H1 (cell line): ENCODE data around the gene SLC5A11. TPM values are rescaled to one million over a fixed set of nuclear protein-coding genes. Genes with fewer than 3 reads are reported as not detected.

Experiments
- CTCF ChIA-PET: fragments of 300-600 bp; sonication (Branson Sonifier 250); formaldehyde crosslinking; loops from one replicate; lab custom pipeline; 2021; ENCODE audit not compliant: partially characterized antibody; lab: Charles Lee
- POLR2A ChIA-PET: fragments of 300-600 bp; sonication (Branson Sonifier 250); formaldehyde crosslinking; loops from one replicate; lab custom pipeline; 2021; ENCODE audit warnings: inconsistent platforms; ENCODE audit not compliant: partially characterized antibody; lab: Charles Lee
- DNase-seq, 2 experiments: peaks; one replicate each; pipeline versions ENCODE4 v3.0.0 to v3.0.0-alpha.2; 2010 to 2022; ENCODE audit warnings: low spot score in 2 of 2, low read depth in 1 of 2, mixed read lengths in 1 of 2
- FAIRE-seq: peaks from 2 replicates; lab custom pipeline; 2011; peaks lifted over from hg19 to GRCh38; lab: Jason Lieb, UNC
- H2AFZ ChIP-seq: 2 replicates; pipeline ENCODE4 v1.8.1; 2012; ENCODE audit warnings: low read length, inconsistent platforms
- H2AK5ac ChIP-seq: 2 replicates; pipeline ENCODE4 v1.6.1; 2013; ENCODE audit warnings: low read depth, low read length
- H2BK120ac ChIP-seq: replicated peaks from 2 replicates; pipeline ENCODE3; 2013; ENCODE audit warnings: low read depth, low read length, inconsistent platforms
- H2BK12ac ChIP-seq: 2 replicates; pipeline ENCODE4 v1.6.1; 2013; ENCODE audit warnings: low read depth, low read length
- H2BK15ac ChIP-seq: 2 replicates; pipeline ENCODE4 v1.6.1; 2013; ENCODE audit warnings: low read length
- H2BK20ac ChIP-seq: 2 replicates; pipeline ENCODE4 v1.6.1; 2013; ENCODE audit warnings: low read length
- H2BK5ac ChIP-seq: 2 replicates; pipeline ENCODE4 v1.6.1; 2013; ENCODE audit warnings: low read depth, low read length
- H3K14ac ChIP-seq: 2 replicates; pipeline ENCODE4 v1.6.1; 2013; ENCODE audit warnings: inconsistent platforms; ENCODE audit not compliant: insufficient read length
- H3K18ac ChIP-seq: 2 replicates; pipeline ENCODE4 v1.6.1; 2013; ENCODE audit warnings: low read length; ENCODE audit errors: extremely low read depth
- H3K23ac ChIP-seq: 2 replicates; pipeline ENCODE4 v1.6.1; 2013; ENCODE audit warnings: inconsistent platforms; ENCODE audit not compliant: insufficient read length
- H3K23me2 ChIP-seq: 2 replicates; pipeline ENCODE4 v1.6.1; 2013; ENCODE audit warnings: low read depth, low read length
- H3K27ac ChIP-seq: 2 replicates; pipeline ENCODE4 v1.6.1; 2011; ENCODE audit warnings: low read depth, low read length, inconsistent platforms
- H3K27me3 ChIP-seq, 4 experiments: replicated peaks in 1 of 4; 1 replicate in 1 of 4; 2 replicates in 3 of 4; pipeline versions ENCODE4 v1.6.1 to v1.8.1; 2011 to 2013; ENCODE audit warnings: low read length in 3 of 4, mild to moderate bottlenecking in 3 of 4, inconsistent platforms in 2 of 4, mixed read lengths in 2 of 4, moderate library complexity in 1 of 4; ENCODE audit not compliant: control insufficient read depth in 3 of 4, insufficient read depth in 3 of 4; ENCODE audit errors: extremely low read depth in 1 of 4
- H3K36me3 ChIP-seq, 4 experiments: 2 replicates each; pipeline versions ENCODE4 v1.6.1 to v1.8.1; 2011 to 2013; ENCODE audit warnings: mild to moderate bottlenecking in 4 of 4, low read length in 3 of 4, moderate library complexity in 2 of 4, control low read depth in 1 of 4, inconsistent platforms in 1 of 4; ENCODE audit not compliant: insufficient read depth in 4 of 4, control insufficient read depth in 2 of 4
- H3K4ac ChIP-seq: replicated peaks from 2 replicates; pipeline ENCODE3; 2013; ENCODE audit warnings: low read length, low read depth, mixed read lengths, inconsistent platforms; ENCODE audit not compliant: insufficient read length
- H3K4me1 ChIP-seq, 4 experiments: replicated peaks in 1 of 4; 1 replicate in 1 of 4; 2 replicates in 3 of 4; pipeline versions ENCODE4 v1.6.1 to v1.8.1; 2011 to 2013; ENCODE audit warnings: low read length in 3 of 4, inconsistent platforms in 2 of 4, mixed read lengths in 1 of 4; ENCODE audit not compliant: insufficient read depth in 4 of 4, control insufficient read depth in 3 of 4
- H3K4me2 ChIP-seq, 2 experiments: 2 replicates each; pipeline versions ENCODE4 v1.6.1 to v1.8.1; 2011 to 2013; ENCODE audit warnings: low read depth in 2 of 2, low read length in 2 of 2, control low read depth in 1 of 2, inconsistent platforms in 1 of 2, mild to moderate bottlenecking in 1 of 2; ENCODE audit not compliant: insufficient read depth in 1 of 2
- H3K4me3 ChIP-seq, 4 experiments: fragments of 200-600, 300-600 bp in 1 of 4; sonication (generic), shearing (Covaris generic), sonication (Bioruptor Twin) in 1 of 4; 2 replicates each; pipeline versions ENCODE4 v1.5.1 to v1.8.1; 2011 to 2016; ENCODE audit warnings: low read length in 4 of 4, low read depth in 3 of 4, control low read depth in 2 of 4, inconsistent platforms in 2 of 4, mild to moderate bottlenecking in 2 of 4, mixed read lengths in 1 of 4, moderate library complexity in 1 of 4; ENCODE audit not compliant: insufficient read depth in 2 of 4; ENCODE audit errors: extremely low read depth in 1 of 4
- H3K56ac ChIP-seq: replicated peaks from 2 replicates; pipeline ENCODE3; 2013; ENCODE audit warnings: low read depth, mild to moderate bottlenecking, mixed read lengths, low read length, inconsistent platforms; ENCODE audit not compliant: insufficient read length
- H3K79me1 ChIP-seq: 2 replicates; pipeline ENCODE4 v1.6.1; 2013; ENCODE audit warnings: low read depth, low read length, control low read depth
- H3K79me2 ChIP-seq, 2 experiments: 2 replicates each; pipeline versions ENCODE4 v1.6.1 to v1.8.1; 2012 to 2013; ENCODE audit warnings: low read length in 2 of 2, mild to moderate bottlenecking in 2 of 2, inconsistent platforms in 1 of 2; ENCODE audit not compliant: insufficient read depth in 2 of 2, control insufficient read depth in 1 of 2
- H3K9ac ChIP-seq, 4 experiments: replicated peaks in 1 of 4; 1 replicate in 1 of 4; 2 replicates in 3 of 4; pipeline versions ENCODE4 v1.6.1 to v1.8.1; 2011 to 2013; ENCODE audit warnings: low read depth in 3 of 4, low read length in 3 of 4, control low read depth in 2 of 4, mild to moderate bottlenecking in 2 of 4, moderate library complexity in 2 of 4, inconsistent platforms in 1 of 4; ENCODE audit errors: extremely low read depth in 1 of 4
- H3K9me3 ChIP-seq, 2 experiments: 2 replicates each; pipeline versions ENCODE4 v1.6.1 to v1.8.1; 2012 to 2013; ENCODE audit warnings: mild to moderate bottlenecking in 2 of 2, moderate library complexity in 2 of 2, control low read depth in 1 of 2, inconsistent platforms in 1 of 2, low read depth in 1 of 2, low read length in 1 of 2, mixed read lengths in 1 of 2; ENCODE audit not compliant: insufficient read depth in 2 of 2
- H4K20me1 ChIP-seq, 2 experiments: replicated peaks in 1 of 2; 2 replicates each; pipeline versions ENCODE3 to v1.8.1; 2011 to 2013; ENCODE audit warnings: inconsistent platforms in 2 of 2, low read length in 2 of 2, mild to moderate bottlenecking in 1 of 2; ENCODE audit not compliant: insufficient read depth in 2 of 2, control insufficient read depth in 1 of 2
- H4K5ac ChIP-seq: 2 replicates; pipeline ENCODE4 v1.6.1; 2013; ENCODE audit warnings: low read length, low read depth, mixed read lengths, inconsistent platforms; ENCODE audit not compliant: insufficient read length
- H4K8ac ChIP-seq: 2 replicates; pipeline ENCODE4 v1.8.0; 2013; ENCODE audit warnings: mild to moderate bottlenecking, moderate library complexity, low read length, inconsistent platforms; ENCODE audit not compliant: insufficient read depth; ENCODE audit errors: extremely low read depth
- H4K91ac ChIP-seq: replicated peaks from 2 replicates; pipeline ENCODE3; 2013; ENCODE audit warnings: low read length, mixed read lengths, inconsistent platforms; ENCODE audit not compliant: insufficient read length
- BRCA1 ChIP-seq: IDR thresholded peaks from 2 replicates; pipeline ENCODE4 v1.6.1; 2012; ENCODE audit warnings: low read depth, low read length, improper control_type of control experiment
- CREB1 ChIP-seq: IDR thresholded peaks from 2 replicates; pipeline ENCODE4 v1.6.1; 2012; ENCODE audit warnings: inconsistent platforms
- EGR1 ChIP-seq: IDR thresholded peaks from 2 replicates; pipeline ENCODE4 v1.6.1; 2011; ENCODE audit warnings: low read depth, low read length, borderline replicate concordance
- GABPA ChIP-seq: IDR thresholded peaks from 2 replicates; pipeline ENCODE4 v1.6.1; 2011; ENCODE audit warnings: mild to moderate bottlenecking, low read length, moderate library complexity, borderline replicate concordance; ENCODE audit not compliant: insufficient read depth
- HDAC2 ChIP-seq, 2 experiments: fragments of 300-600 bp in 1 of 2; sonication (generic) in 1 of 2; IDR thresholded peaks; 2 replicates each; pipeline ENCODE4 v1.6.1; 2011 to 2012; ENCODE audit warnings: low read depth in 2 of 2, low read length in 2 of 2, mild to moderate bottlenecking in 2 of 2, moderate library complexity in 2 of 2, borderline replicate concordance in 1 of 2, inconsistent platforms in 1 of 2
- JUND ChIP-seq: IDR thresholded peaks from 2 replicates; pipeline ENCODE4 v1.6.1; 2011; ENCODE audit warnings: mild to moderate bottlenecking, improper control_type of control experiment, low read length
- POLR2A ChIP-seq, 2 experiments: IDR thresholded peaks; 1 replicate in 1 of 2; 2 replicates in 1 of 2; pipeline ENCODE4 v1.6.1; 2011; ENCODE audit warnings: low read depth in 2 of 2, low read length in 2 of 2, mild to moderate bottlenecking in 2 of 2; ENCODE audit errors: control extremely low read depth in 1 of 2
- RBBP5 ChIP-seq: IDR thresholded peaks from 2 replicates; pipeline ENCODE4 v1.7.1; 2012; ENCODE audit warnings: low read depth, mild to moderate bottlenecking, inconsistent platforms, low read length, moderate library complexity, borderline replicate concordance
- SP1 ChIP-seq: IDR thresholded peaks from 2 replicates; pipeline ENCODE4 v1.6.1; 2011; ENCODE audit warnings: low read depth, low read length
- SRF ChIP-seq: IDR thresholded peaks from 2 replicates; pipeline ENCODE4 v1.6.1; 2011; ENCODE audit warnings: mild to moderate bottlenecking, low read depth, low read length, moderate library complexity
- ZNF274 ChIP-seq: IDR thresholded peaks from 2 replicates; pipeline ENCODE4 v1.7.0; 2012; ENCODE audit warnings: low read length, borderline replicate concordance; ENCODE audit errors: extremely low read depth
- WGBS, 2 experiments: shearing (Covaris generic) in 1 of 2; methylation state at CpG; one replicate each; pipeline versions ENCODE4 v1.1.6 to v1.1.7; 2013 to 2015; ENCODE audit warnings: low lambda C conversion rate in 2 of 2, mixed read lengths in 2 of 2, inconsistent platforms in 1 of 2, low coverage in 1 of 2, missing lambda C conversion rate in 1 of 2; ENCODE audit not compliant: insufficient replicate concordance in 2 of 2, insufficient coverage in 1 of 2, insufficient read length in 1 of 2; ENCODE audit errors: extremely low coverage in 1 of 2, missing lambda C conversion rate in 1 of 2; 5-methylcytosine and 5-hydroxymethylcytosine counted together
- polyA plus RNA-seq, 7 experiments: library from polyadenylated mRNA; depleted of rRNA in 3 of 7; stranded (reverse) in 5 of 7; unstranded in 2 of 7; fragments of >200 nt in 5 of 7; fragments of 200-250 nt in 2 of 7; gene quantifications; 1 replicate in 5 of 7; 2 replicates in 1 of 7; 4 replicates in 1 of 7; pipeline versions ENCODE4 v1.2.1 to v1.2.3, GENCODE V29; 2011 to 2013; ENCODE audit warnings: missing spikeins in 2 of 7, mixed read lengths in 2 of 7
- total RNA-seq: library from RNA; stranded (reverse); fragmentation: NEBNext Ultra II Directional; extraction: Animal tissue kit (Norgen Biotek cat#: 25700); gene quantifications from 2 replicates; pipeline ENCODE4 v1.2.1, GENCODE V29; 2021
- TF ChIP-seq, protein P1 (sequence below): IDR thresholded peaks from 2 replicates; pipeline ENCODE4 v1.6.1; 2011; ENCODE audit warnings: low read depth, mild to moderate bottlenecking, low read length; ENCODE audit not compliant: insufficient read depth
- TF ChIP-seq, protein P2 (sequence below): IDR thresholded peaks from 2 replicates; pipeline ENCODE4 v1.6.1; 2012; ENCODE audit warnings: inconsistent platforms

The SLC5A11 gene
- total and polyA plus RNA-seq, 2 of the 8 experiments (the other 6 are each of a cell fraction or from before 2014, with no cell fraction given) = 0.26 to 0.59 TPM

DNA sequence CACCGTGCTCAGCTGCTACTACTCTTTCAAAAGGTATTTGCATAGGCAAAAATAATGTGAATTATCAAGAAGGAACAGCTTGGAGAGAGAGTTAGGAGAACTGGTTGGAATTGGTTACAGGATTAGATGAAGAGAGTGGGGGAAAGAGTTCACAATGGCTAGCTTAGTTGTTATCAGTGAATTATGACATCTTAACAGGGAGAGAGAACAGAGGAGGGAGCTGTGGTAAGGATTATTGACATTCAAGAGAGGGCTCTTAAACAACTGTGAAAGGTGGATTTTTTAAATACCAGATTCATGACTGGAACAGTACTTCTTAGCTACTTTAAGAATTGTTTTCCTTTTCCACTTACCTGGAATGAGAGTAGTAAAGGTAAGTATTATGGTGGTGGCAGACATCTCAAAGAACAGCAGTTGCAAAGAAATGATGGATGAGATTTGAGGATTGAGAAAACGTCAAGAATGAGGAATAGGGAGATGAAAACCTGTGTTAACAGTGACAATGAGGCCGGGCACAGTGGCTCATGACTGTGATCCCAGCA lies 43.9 kb upstream of the SLC5A11 start:
- 89% methylated on average over 3 of the region's 3 CpGs; no CpG with 5 or more reads in 1 of the 2 experiments for WGBS, 2 experiments
- H2BK5ac ChIP-seq = no peak overlapping the region
- H3K79me1 ChIP-seq = no peaks in the 10 kb centered on the region
- FAIRE-seq = no peak
- ChIA-PET CTCF (interaction anchor here (1.2 to 1.3 kb wide), 2 partner anchors 9 to 17 kb away, joined by 3 read pairs; no protein-coding TSS in a partner anchor), POLR2A (interaction anchor here (1.1 kb wide), 1 partner anchor 12 kb away, joined by 3 read pairs; no protein-coding TSS in a partner anchor)
- no peak overlapping the region for H2BK20ac ChIP-seq
- H3K9ac ChIP-seq = no peak overlapping the region
- no peak overlapping the region for H2BK120ac ChIP-seq
- H3K79me2 ChIP-seq = 0 out of 4 replicates have a peak, but pooled peaks cover 0 to 5% of the 10 kb centered on the region in 2 experiments
- H2AFZ ChIP-seq = no peak overlapping the region
- H4K5ac ChIP-seq = no peak overlapping the region
- H3K27me3 ChIP-seq = no peaks in the 10 kb centered on the region
- no peak overlapping the region for H3K4ac ChIP-seq
- no peak for DNase-seq
- no peak overlapping the region for H3K4me2 ChIP-seq
- H3K56ac ChIP-seq = no peak overlapping the region
- peaks cover 51 to 100% (median 89%) of the 10 kb centered on the region in 4 experiments for H3K36me3 ChIP-seq
- H4K91ac ChIP-seq = no peak overlapping the region
- H2AK5ac ChIP-seq = no peak overlapping the region
- no peaks in the 10 kb centered on the region for H3K23me2 ChIP-seq
- H3K14ac ChIP-seq = no peak overlapping the region
- no peak overlapping the region for H3K18ac ChIP-seq
- H3K9me3 ChIP-seq = no peaks in the 10 kb centered on the region
- H2BK15ac ChIP-seq = no peak overlapping the region
- no peak overlapping the region for H3K4me3 ChIP-seq
- H4K20me1 ChIP-seq = peaks cover 0 to 11% of the 10 kb centered on the region in 2 experiments
- no peak overlapping the region for H3K23ac ChIP-seq
- no peak overlapping the region for H4K8ac ChIP-seq
- no peak overlapping the region for H2BK12ac ChIP-seq
- no peaks in the 10 kb centered on the region; a peak in 1 of 7 replicates for H3K4me1 ChIP-seq
- H3K27ac ChIP-seq = no peak overlapping the region
- no peak for TF ChIP-seq SP1
- no peak for TF ChIP-seq EGR1
- TF ChIP-seq RBBP5 = no peak
- TF ChIP-seq JUND = no peak
- no peak for TF ChIP-seq HDAC2 (IDR thresholded peaks at IDR 0.05; ENCODE audit: borderline replicate concordance in 1 of 2, low read depth in 2 of 2, low read length in 2 of 2)
- TF ChIP-seq ZNF274 = no peak
- TF ChIP-seq CREB1 = no peak
- TF ChIP-seq, protein P1, sequence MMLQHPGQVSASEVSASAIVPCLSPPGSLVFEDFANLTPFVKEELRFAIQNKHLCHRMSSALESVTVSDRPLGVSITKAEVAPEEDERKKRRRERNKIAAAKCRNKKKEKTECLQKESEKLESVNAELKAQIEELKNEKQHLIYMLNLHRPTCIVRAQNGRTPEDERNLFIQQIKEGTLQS = no peak
- no peak for TF ChIP-seq BRCA1
- TF ChIP-seq, protein P2, sequence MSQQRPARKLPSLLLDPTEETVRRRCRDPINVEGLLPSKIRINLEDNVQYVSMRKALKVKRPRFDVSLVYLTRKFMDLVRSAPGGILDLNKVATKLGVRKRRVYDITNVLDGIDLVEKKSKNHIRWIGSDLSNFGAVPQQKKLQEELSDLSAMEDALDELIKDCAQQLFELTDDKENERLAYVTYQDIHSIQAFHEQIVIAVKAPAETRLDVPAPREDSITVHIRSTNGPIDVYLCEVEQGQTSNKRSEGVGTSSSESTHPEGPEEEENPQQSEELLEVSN = no peak
- TF ChIP-seq POLR2A (IDR thresholded peaks at IDR 0.05; ENCODE audit: control extremely low read depth in 1 of 2, low read depth in 2 of 2, low read length in 2 of 2) = no peak
- TF ChIP-seq GABPA = no peak
- TF ChIP-seq SRF = no peak
